PC-9 (cell line): ENCODE data around the gene TMEM132C. TPM values are rescaled to one million over a fixed set of nuclear protein-coding genes. Genes with fewer than 3 reads are reported as not detected.

ENCODE experiments used
- BruUV-seq: library from RNA; stranded (reverse); fragments of 400-500 nt; replicated peaks from 2 replicates; lab custom pipeline; 2021; lab: Mats Ljungman, UMichigan
- CTCF ChIA-PET: fragments of 300-600 bp; sonication (Branson Sonifier 250); formaldehyde crosslinking; loops from one replicate; lab custom pipeline; 2022; ENCODE audit warnings: antibody characterized with exemption; lab: Charles Lee
- POLR2A ChIA-PET: fragments of 300-600 bp; sonication (Branson Sonifier 250); formaldehyde crosslinking; loops from one replicate; lab custom pipeline; 2022; ENCODE audit warnings: antibody characterized with exemption; ENCODE audit not compliant: unreplicated experiment; lab: Charles Lee
- DNase-seq, 2 experiments: peaks; one replicate each; pipeline versions ENCODE4 v3.0.0 to v3.0.0-alpha.2; 2015 to 2022; ENCODE audit warnings: mixed read lengths in 1 of 2
- H2AFZ ChIP-seq: fragments of 200-600 bp; sonication (generic); 2 replicates; pipeline ENCODE4 v1.8.1; 2017; ENCODE audit warnings: antibody characterized with exemption
- H3F3A ChIP-seq: fragments of 200-600 bp; sonication (generic); 2 replicates; pipeline ENCODE4 v1.8.1; 2017; ENCODE audit warnings: antibody characterized with exemption, mild to moderate bottlenecking, low read depth; ENCODE audit not compliant: insufficient read depth
- H3K27ac ChIP-seq: fragments of 200-600 bp; sonication (generic); 2 replicates; pipeline ENCODE4 v1.6.1; 2016; ENCODE audit warnings: mixed run types
- H3K27me3 ChIP-seq: fragments of 200-600 bp; sonication (generic); 2 replicates; pipeline ENCODE4 v1.6.1; 2016; ENCODE audit warnings: low read depth, mixed run types; ENCODE audit not compliant: insufficient read depth
- H3K36me3 ChIP-seq: fragments of 200-600 bp; sonication (generic); 2 replicates; pipeline ENCODE4 v1.6.1; 2016; ENCODE audit warnings: low read depth, mixed run types
- H3K4me1 ChIP-seq: fragments of 200-600 bp; sonication (generic); replicated peaks from 2 replicates; pipeline ENCODE4 v1.6.1; 2016; ENCODE audit warnings: mixed run types; ENCODE audit not compliant: insufficient read depth
- H3K4me2 ChIP-seq: fragments of 200-600 bp; sonication (generic); 2 replicates; pipeline ENCODE4 v1.6.1; 2017; ENCODE audit warnings: mixed run types
- H3K4me3 ChIP-seq: fragments of 200-600 bp; sonication (generic); 2 replicates; pipeline ENCODE4 v1.6.1; 2016; ENCODE audit warnings: mixed run types
- H3K79me2 ChIP-seq: fragments of 200-600 bp; sonication (generic); 2 replicates; pipeline ENCODE4 v1.6.1; 2017; ENCODE audit warnings: low read depth, mixed run types
- H3K9me2 ChIP-seq: fragments of 200-600 bp; sonication (generic); 2 replicates; pipeline ENCODE4 v1.8.1; 2017; ENCODE audit warnings: mild to moderate bottlenecking; ENCODE audit not compliant: insufficient read depth
- H3K9me3 ChIP-seq: fragments of 200-600 bp; sonication (generic); 2 replicates; pipeline ENCODE4 v1.8.1; 2016; ENCODE audit warnings: low read depth; ENCODE audit not compliant: insufficient read depth
- H4K20me1 ChIP-seq: fragments of 200-600 bp; sonication (generic); 2 replicates; pipeline ENCODE4 v1.8.1; 2017; ENCODE audit not compliant: insufficient read depth
- EZH2 ChIP-seq: fragments of 200-600 bp; sonication (generic); IDR thresholded peaks from 2 replicates; pipeline ENCODE4 v1.8.0; 2017; ENCODE audit warnings: antibody characterized with exemption, low read depth
- intact Hi-C: fragments of 100-400 bp; cut with micrococcal nuclease; formaldehyde crosslinking; loops from one replicate; pipeline ENCODE4 v1.10.0; 2022; ENCODE audit not compliant: unreplicated experiment
- total RNA-seq: library from RNA; stranded (reverse); gene quantifications from 2 replicates; pipeline ENCODE4 v1.2.3, GENCODE V29; 2021
- TF ChIP-seq, protein P1 (sequence below): fragments of 200-600 bp; sonication (generic); conservative IDR thresholded peaks from 2 replicates; pipeline ENCODE4 v1.6.1; 2017; ENCODE audit warnings: mixed run types, antibody characterized with exemption, mild to moderate bottlenecking, moderate library complexity

Gene TMEM132C
- total RNA-seq, 1 experiment from 2014 or later = not detected

GRCh38 chr12:128326406-128326805 is 59.4 kb downstream of the TMEM132C start:
- Histone ChIP-seq H4K20me1 (no peaks in the 10 kb centered on the region), H3K9me2 (no peaks in the 10 kb centered on the region), H3K36me3 (no peaks in the 10 kb centered on the region), H3K27me3 (peaks cover 35% of the 10 kb centered on the region), H3K79me2 (no peaks in the 10 kb centered on the region), H3K27ac (no peak overlapping the region), H3F3A (no peaks in the 10 kb centered on the region), H3K4me1 (no peaks in the 10 kb centered on the region), H3K4me3 (no peak overlapping the region), H2AFZ (no peak overlapping the region), H3K4me2 (no peak overlapping the region), H3K9me3 (no peaks in the 10 kb centered on the region)
- intact Hi-C loops = no loop called here
- no TSS peak for BruUV-seq
- POLR2A ChIA-PET = no interaction called here
- CTCF ChIA-PET = no interaction called here
- no peak for DNase-seq
- TF ChIP-seq EZH2 = no peak
- TF ChIP-seq, protein P1, sequence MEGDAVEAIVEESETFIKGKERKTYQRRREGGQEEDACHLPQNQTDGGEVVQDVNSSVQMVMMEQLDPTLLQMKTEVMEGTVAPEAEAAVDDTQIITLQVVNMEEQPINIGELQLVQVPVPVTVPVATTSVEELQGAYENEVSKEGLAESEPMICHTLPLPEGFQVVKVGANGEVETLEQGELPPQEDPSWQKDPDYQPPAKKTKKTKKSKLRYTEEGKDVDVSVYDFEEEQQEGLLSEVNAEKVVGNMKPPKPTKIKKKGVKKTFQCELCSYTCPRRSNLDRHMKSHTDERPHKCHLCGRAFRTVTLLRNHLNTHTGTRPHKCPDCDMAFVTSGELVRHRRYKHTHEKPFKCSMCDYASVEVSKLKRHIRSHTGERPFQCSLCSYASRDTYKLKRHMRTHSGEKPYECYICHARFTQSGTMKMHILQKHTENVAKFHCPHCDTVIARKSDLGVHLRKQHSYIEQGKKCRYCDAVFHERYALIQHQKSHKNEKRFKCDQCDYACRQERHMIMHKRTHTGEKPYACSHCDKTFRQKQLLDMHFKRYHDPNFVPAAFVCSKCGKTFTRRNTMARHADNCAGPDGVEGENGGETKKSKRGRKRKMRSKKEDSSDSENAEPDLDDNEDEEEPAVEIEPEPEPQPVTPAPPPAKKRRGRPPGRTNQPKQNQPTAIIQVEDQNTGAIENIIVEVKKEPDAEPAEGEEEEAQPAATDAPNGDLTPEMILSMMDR = no peak

- Histone ChIP-seq H3K4me3 (no peak overlapping the region), H3F3A (no peaks in the 10 kb centered on the region), H2AFZ (no peak overlapping the region), H3K36me3 (no peaks in the 10 kb centered on the region), H3K79me2 (no peaks in the 10 kb centered on the region), H3K4me2 (no peak overlapping the region), H3K9me3 (no peaks in the 10 kb centered on the region), H3K27me3 (peaks cover 35% of the 10 kb centered on the region), H3K4me1 (no peaks in the 10 kb centered on the region), H3K27ac (no peak overlapping the region), H4K20me1 (no peaks in the 10 kb centered on the region), H3K9me2 (no peaks in the 10 kb centered on the region)
- intact Hi-C loops = no loop called here
- BruUV-seq = no TSS peak
- DNase-seq = no peak
- TF ChIP-seq EZH2 = no peak
- TF ChIP-seq, protein P1 = no peak
- ChIA-PET POLR2A (no interaction called here), CTCF (no interaction called here)
Measured at GRCh38 chr12:128328961-128329360, 62.0 kb downstream of the TMEM132C start.

GRCh38 chr12:128336204-128337070 is 69.5 kb downstream of the TMEM132C start:
- no peak overlapping the region for H3K27ac ChIP-seq
- H3K36me3 ChIP-seq = no peaks in the 10 kb centered on the region
- ChIA-PET CTCF (no interaction called here), POLR2A (no interaction called here)
- no peak overlapping the region for H3K4me2 ChIP-seq
- no peaks in the 10 kb centered on the region for H3F3A ChIP-seq
- TF ChIP-seq EZH2 = no peak
- TF ChIP-seq, protein P1 = no peak
- no peaks in the 10 kb centered on the region for H3K4me1 ChIP-seq
- no peak overlapping the region for H3K4me3 ChIP-seq
- no peaks in the 10 kb centered on the region for H4K20me1 ChIP-seq
- H3K9me2 ChIP-seq = no peaks in the 10 kb centered on the region
- H3K9me3 ChIP-seq = no peaks in the 10 kb centered on the region
- no peak for DNase-seq
- BruUV-seq = no TSS peak
- peaks cover 5% of the 10 kb centered on the region; the same call in 1 of the 2 replicates for H3K27me3 ChIP-seq
- H2AFZ ChIP-seq = no peak overlapping the region
- intact Hi-C loops = no loop called here
- H3K79me2 ChIP-seq = no peaks in the 10 kb centered on the region
